ENCODE measurements around the gene ADGRD1.
"Not testable (repeated sequence)": the region's sequence is repeated elsewhere in the genome, so short reads cannot be mapped to it uniquely, and the experiment has no call there.

The ADGRD1 gene

DNA sequence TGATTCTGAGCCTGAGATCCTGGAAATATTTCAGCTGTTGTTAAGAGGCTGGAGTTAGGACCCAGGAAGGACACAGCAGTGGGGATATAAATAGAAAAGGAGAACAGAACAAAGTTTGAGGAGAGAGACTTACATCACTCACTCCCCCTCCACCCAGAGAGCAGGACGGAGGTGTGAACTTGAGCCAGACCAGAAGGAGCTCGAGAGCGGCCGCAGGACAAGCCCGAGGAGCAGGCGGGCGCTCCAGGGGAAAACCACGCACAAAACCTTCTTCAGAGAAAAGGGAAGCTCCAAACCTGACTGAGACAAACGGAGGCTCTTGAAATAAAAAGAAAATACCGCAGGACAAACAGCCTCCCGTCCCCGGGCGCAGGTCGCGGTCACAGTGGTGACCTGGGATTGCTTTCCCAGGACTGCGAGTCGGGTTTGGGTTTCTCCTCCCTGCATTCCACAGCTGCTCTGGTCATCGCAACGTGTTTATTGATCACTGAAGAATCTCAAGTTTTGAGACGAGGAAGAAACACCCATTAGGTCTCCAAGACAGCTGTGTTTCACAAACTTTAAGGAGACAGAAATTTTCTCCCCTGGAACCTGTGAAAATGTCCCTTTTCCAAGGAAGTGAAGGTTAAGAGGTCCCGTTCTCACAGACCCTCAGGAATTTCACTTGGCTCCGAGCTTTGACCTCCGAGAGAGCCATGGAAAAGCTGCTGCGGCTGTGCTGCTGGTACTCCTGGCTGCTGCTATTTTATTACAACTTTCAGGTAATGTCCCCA, at the start of gene ADGRD1:
Gene ADGRD1 (plus strand): TSS at position 137 of the 773 bp plus-strand sequence. CDS start 559 bp downstream, at position 696.
- no peak for DNase-seq

DNA sequence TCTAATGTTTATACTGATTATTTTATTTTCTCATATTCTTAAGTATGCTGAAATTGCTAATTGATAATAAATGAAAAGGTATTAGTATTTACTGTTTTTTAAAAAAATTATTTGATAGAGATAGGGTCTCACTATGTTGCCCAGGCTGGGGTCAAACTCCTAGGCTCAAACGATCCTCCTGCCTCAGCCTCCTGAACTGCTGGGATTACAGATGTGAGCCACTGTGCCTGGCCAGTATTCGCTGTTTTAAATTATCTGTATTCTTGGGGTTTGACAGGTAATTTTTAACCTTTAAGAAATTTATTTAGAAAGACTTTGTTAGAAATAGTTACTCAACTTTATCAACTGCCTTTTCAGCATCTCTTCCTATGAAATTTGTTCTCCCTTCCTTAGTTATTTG, 49.6 kb upstream of the ADGRD1 start:
- no peak for DNase-seq

DNA sequence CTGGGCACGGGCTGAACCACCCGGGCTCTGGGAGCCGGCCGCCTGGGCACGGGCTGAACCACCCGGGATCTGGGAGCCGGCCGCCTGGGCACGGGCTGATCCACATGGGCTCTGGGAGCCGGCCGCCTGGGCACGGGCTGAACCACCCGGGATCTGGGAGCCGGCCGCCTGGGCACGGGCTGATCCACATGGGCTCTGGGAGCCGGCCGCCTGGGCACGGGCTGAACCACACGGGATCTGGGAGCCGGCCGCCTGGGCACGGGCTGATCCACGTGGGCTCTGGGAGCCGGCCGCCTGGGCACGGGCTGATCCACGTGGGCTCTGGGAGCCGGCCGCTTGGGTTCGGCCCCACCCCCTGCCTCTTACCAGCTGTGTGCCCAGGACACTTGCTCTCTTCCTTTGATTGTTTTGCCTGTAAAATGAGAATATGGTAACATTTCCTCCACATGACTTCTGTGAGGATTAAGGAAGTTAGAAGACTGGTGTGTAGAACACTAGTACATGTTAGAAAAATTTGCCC, 48.7 kb upstream of the ADGRD1 start:
- not testable (repeated sequence) for DNase-seq

DNA sequence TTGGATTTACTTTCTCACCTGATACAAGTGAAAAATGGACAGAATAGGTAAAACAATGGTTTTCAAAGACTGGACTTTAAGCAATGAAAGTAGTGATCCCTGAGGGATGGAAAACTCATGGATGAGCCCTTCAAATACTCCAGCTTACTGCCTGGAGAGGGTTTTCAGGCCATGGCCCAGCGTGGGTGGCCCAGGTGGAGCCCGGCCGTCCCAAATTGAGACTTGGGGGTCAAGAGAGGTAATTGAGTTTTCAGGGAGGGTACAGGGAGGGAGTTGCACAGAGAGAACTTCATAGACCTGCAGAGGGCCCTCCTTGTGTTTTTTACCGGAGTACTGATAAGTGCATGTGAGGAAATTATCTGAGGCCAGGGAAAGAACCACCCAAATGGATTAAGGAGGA, 44.6 kb upstream of the ADGRD1 start:
- DNase-seq, result no peak

DNA sequence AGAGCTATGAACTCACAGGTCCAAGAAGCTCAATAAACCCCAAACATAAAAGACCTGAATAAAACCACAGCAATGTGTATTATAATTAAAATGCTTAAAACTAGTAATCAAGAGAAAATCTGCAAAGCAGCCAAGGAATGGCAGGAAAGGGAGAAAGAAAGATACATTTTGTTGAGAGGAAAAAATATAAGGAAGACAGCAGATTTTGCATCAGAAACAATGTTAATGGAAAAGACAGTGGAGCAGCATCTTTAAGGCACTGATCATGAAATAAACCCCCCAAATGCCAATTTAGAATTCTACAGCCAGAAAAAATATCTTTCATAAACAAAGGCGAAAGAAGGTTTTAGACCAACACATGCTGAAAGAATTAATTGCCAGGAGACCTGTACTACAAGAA, 42.5 kb upstream of the ADGRD1 start:
- DNase-seq, result no peak

DNA sequence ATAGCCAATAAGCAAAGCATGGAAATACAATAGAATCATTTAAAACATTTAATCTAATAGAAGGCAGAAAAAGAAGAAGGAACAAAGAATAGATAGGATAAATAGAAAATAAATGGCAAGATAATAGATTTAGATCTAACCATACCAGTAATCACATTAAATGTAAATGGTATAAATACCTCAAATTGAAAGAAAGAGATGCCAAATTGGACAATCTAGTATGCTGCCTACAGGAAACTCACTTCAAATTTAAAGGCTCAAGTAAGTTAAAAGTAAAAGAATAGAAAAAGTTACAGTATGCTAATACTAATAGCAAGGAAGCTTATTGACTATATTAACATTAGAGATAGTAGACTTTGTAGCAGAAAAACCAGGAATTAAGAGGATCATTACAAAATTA, 41.8 kb upstream of the ADGRD1 start:
- DNase-seq, result no peak

DNA sequence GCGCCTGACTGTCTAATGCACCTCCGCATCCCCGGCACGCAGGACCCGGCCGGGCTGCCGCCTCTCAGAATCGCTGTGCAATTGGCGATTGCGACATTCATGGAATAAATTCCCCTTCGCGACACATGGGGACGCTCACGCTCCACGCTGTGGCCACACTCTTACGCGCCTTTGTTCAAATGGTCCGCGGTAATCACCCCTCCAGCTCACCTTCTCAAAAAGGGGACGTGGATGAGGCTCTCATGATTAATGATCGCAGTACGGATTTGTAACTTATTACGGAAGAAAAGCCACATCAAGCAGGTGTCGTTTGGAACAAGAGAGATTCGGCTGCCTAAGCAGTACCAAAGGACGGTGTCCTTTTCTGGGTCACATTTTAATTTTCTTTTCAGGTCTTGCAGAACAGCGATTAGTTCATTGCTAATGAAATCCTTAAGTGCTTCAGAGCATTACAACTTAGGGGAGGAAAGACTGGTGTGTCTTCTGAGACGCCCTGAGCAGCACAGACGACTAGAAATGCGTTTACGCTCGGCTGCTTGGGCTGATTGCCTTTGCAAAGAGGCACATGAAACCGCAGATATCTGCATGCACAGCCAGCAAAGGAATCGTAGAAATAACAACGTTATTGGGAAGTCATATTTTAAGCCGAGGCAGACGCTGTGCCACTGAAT, 37.3 kb upstream of the ADGRD1 start:
- DNase-seq, result no peak

DNA sequence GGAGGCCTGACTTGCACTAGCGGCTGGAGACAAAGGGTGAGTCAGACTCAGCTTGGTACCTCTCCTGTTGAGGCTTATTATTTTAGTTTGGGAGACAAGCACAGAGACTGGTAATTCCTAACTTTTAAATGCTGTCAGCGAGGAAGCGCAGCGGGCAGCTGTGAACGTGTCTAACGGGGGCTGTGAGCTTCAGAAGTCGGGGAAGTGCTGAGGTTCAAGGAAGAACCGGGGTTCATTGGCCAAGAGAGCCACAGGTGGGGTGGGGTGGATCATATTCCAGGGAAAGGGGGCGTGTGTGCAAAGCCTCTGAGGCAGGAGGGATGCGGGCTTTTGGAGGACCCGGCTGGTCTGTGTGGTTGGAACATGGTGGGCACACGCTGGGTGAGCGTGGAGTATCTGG, 36.1 kb upstream of the ADGRD1 start:
- DNase-seq, result no peak

DNA sequence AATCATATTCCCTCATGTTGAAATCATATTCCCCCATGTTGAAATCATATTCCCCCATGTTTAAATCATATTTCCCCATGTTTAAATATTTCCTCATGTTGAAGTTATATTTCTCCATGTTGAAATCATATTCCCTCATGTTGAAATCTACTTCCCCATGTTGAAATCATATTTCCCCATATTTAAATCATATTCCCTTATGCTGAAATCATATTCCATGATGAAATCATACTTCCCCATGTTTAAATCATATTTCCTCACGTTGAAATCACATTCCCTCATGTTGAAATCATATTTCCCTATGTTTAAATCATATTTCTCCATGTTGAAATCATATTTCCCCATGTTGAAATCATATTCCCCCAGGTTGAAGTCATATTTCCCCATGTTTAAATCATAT, 34.6 kb upstream of the ADGRD1 start:
- DNase-seq, result no peak

DNA sequence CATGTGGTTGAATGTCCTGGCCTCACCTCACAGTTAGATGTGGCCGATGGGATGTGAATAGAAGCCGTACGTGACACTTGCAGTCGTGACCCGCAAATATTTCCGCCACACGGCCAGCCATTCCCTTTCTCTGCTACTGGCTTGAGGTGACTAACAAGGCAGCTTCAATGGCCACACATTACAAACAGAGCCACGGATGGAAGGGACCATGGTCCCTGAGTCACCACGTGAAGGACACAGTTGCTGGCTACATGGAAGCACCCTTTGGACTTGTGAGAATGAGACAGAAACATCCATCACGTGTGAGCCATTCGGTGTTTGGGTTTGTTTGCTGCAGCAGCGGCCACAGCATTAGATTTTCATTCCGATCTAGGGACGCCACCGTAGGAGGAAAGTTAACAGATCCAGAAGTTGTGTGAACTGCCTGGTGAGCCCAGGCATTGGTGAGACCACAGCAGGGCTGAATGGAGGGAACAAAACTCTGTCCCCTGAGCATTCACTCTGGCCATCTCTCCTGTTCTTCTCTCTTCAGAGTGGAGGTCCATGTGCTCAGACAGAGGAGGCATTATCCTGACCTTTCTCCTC, 33.5 kb upstream of the ADGRD1 start:
- DNase-seq, result no peak

DNA sequence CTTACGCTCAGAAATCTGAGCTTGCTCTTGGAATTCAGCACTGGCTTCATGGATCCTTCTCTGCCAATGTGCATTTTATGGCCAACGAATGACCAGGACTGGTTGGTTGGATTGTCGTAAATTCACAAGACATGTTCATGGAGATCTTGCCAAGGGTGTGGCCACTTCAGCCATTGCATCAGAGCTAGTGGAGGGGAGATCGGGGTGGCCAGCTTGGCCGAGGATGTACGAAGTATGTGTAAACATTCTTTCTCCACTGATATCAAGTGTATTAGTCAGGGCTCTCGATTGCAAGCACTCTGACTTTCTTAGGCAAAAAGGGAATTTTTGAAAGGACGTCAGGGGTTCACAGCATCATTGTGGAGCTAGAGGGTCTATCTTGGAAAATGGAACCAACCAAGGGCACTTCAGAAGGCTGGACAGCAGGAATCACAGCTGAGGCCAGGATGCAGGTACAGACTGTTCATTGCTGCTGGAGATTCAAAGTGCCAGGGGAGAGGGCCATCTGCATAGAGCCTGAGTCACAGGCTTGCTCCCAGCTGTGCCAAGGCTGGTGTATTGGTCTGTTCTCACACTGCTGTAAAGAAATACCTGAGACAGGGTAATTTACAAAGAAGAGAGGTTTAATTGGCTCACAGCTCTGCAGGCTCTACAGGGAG, 32.9 kb upstream of the ADGRD1 start:
- no peak for DNase-seq

DNA sequence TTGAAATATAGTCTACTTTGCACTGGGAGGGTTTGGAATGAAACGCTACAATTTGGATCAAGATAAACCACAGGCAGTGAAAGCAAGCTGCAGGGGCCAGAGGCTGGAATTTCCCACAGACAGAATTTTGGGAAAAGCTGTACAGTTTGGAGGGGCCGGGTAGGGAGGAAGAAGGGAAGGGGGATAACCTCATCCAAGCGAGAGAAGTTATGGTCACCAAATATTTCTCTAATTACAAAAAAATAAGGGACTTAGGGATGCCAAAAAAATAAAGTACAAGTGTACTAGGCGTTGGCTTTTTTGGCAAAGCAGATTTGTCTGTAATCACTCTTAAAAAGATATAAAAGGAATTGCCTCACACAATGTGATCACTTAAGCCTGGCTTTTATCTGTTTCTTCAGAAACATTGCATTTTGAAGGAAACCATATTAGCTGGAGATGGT, 31.2 kb upstream of the ADGRD1 start:
- DNase-seq, result no peak

DNA sequence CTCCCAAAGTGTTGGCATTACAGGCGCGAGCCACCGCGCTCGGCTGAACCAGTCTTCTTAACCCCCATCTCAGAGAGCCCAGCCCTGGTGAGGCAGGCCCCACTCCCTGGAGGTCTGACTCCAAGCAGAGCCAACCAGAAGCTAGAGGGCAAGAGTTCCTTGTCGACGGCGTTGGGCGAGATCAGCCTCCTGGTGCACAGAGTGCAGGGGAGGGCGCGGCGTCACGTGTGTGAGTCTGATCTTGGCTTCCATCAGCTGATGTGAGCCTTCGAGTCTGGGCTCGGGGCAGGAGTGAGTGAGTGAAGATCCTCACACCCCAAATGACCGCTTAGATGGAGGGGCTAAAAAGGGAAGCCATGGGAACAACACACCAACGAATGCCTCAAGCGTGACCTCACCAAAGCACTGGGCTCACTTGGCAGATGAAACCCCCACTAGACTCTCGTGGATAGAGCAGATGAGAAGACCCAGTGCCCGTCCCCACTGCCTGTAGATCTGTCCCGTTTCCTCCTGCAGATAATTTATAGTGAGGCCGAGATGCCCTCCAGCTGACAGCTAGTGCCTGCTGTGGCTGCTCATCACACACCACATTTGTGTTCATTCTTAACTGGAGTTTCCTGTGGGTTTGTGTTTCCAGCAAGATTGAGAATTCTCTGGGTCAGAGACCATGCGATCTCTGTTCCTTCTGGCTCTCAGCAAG, 28.6 kb upstream of the ADGRD1 start:
- no peak for DNase-seq

DNA sequence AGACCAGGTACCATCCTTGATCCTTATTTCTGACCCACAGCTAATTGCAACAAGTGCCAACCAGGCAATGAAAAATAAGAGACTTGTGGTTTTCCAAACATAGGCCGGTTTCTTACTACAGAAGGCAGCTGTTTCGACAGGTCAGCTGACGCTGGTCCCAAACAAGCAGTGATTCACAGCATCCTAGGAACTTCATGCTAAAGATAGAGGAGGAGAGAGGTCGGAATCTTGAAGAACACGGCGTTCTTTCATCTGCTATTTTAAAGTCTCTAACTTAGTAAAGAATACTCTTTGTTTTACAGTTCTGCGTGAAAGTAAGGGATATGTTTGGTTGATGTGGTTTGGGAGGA, 28.1 kb upstream of the ADGRD1 start:
- DNase-seq, result no peak

DNA sequence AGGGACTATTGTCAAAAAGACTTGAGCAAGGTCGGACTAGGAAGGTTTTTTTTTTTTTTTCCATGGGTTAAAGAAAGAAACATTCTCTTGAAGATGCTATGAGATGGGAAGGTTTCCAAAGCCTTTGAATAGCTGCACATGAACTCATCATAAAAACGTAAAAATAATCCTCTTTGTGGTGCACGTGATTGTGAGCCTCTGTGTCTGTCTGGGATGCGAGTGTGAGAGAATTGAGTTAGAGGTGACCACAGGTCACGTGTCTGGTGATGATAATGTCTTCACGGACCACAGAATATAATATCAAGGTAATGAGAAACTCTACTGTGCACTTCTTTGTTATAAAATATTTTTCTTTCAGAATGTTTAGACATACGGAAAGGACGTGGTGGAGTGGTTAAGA, 24.3 kb upstream of the ADGRD1 start:
- no peak for DNase-seq

DNA sequence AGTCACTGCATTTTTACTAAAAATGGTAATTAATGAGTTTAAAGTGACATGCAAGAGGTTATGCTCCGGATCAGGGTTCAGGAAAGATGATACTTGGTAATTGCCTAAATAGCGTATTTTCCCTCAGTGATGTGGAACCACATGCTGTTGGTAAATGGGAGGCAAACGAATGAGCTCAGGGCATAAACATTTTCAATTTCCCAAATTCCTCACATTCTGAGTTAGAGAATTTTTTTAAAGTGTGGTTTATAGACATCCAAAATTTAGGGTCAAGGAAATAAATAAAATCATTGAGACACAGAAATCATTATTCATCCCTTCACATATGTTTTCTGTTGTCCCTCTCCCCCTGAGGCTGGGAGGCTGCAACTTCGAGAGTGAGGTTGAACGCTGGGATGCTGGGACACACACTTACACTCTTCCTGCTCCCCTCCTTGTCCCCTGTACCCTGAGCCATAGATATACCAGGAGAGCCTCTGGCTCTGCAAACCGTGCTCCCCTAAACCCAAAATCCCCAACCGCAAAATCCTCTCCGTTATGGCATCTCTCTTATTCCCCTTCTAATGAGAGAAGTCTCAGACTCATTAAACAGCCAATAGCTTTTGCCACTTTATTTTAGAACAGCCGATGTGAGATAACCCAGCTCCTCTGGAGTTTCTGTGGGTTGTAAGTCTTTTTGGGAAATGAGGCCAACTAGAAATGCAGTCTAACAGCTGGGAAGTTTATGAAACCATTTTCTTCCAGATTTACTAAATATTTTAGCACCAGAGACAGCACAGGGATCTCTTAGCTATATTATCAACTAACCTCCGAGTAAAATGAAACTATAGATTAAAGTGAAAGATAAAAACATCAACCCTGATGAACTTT, 21.4 kb upstream of the ADGRD1 start:
- no peak for DNase-seq

DNA sequence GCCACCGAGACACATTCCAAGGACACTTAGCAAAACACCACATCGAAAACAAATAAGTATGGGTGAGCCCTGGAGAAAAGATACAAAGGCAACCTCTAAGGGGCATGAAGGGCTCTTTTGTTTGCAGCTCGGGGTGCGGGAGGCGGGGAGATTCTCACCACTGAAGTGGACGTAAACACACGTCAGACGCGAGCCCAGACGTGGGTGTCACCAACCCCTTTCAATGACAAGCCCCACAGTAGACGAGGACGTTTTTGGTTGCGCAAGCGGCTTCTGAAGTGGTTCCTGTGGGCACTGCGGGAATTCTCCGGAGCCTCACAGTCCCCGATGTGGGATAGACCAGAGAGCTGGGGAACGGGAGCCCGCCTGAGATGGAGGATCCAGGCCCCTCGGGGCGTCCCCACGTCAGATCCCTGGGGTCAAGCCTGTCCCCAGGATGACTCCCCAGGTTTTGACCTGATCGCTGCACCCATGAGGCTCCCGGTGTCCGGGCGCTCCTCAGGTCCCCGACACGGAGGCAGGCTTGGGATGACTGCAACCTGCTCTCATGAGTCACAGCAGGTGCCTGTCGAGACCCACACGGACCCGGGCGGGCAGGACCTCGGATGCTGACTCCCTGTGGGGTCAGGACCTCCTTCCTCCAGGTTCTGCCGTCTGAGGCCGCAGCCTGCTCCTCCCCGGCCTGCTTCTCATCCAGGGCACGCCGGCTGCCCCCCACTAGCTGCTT, 20.3 kb upstream of the ADGRD1 start:
- DNase-seq, result no peak

DNA sequence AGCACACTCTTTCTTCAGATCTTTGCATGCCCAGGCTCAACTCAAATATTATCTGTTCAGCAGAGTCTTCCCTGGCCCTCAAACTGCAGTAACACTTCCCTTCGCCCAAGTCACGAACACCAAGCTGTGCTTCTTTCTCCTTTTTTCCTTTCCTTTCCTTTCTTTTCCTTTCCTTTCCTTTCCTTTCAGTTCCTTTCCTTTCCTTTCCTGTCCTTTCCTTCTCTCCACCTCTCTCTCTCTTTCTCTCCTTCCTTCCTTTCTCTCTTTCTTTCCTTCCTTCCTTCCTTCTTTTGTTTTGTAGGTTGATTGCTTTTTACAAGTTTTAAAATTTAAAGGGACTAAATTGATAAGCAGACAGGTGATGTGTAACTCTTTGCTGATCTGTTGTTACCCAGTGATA, 19.0 kb upstream of the ADGRD1 start:
- no peak for DNase-seq

DNA sequence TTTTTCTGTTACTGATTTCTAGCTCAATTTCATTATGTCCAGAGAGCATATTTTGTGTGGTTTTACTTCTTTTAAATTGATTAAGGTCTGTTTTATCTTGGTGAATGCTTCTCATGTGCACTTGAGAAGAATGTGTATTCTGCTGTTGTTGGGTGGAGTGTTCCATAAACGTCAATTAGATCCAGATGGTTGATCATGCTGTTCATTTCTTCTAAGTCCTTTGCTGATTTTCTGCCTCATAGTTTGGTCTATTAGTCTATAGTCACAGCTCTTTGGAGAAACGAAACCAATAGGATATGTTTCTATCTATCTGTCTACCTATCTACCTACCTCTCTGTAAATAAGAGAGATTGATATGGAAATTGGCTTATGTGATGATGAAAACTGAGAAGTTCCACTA, 17.1 kb upstream of the ADGRD1 start:
- DNase-seq, result no peak

DNA sequence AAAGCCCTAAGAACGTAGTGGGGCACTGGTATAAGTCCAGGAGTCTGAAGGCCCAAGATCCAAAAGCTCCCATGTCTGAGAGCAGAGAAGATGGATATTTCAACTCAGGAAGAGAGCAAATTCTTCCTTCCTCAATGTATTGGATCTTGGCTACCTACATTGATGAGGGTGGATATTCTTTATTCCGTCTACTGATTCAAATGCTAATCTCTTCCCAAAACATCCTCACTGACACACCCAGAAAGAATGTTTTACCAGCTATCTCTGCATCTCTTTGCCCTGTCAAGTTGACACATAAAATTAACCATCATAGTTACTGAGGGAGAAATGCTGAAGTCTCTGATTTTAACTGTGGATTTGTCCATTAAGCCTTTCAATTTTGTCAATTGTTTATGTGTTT, 16.6 kb upstream of the ADGRD1 start:
- DNase-seq, result no peak

DNA sequence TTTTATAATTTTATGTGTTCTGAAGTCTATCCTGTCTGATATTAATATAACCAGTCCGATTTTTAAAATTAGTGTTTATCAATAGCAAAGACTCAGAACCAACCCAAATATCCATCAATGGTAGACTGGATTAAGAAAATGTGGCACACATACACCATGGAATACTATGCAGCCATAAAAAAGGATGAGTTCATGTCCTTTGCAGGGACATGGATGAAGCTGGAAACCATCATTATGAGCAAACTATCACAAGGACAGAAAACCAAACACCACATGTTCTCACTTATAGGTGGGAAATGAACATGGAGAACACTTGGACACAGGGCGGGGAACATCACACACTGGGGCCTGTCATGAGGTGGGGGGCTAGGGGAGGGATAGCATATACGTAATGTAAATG, 16.2 kb upstream of the ADGRD1 start:
- not testable (repeated sequence) for DNase-seq

Measured in stimulated activated CD4-positive, alpha-beta T cell treated with anti-CD3 and anti-CD28 coated beads, Interleukin-4, amount 100 ng/mL, for 24 hours (primary cell).